HepG2 (cell line): ENCODE results near the gene SLC25A19. TPM values are rescaled to one million over a fixed set of nuclear protein-coding genes. Genes with fewer than 3 reads are reported as not detected.
A peak's percentile ranks its signal among the peaks of the same experiment; 100 is the strongest.

Experiments used
- ATAC-seq: fragments of 200-7000 bp; cut with Tn5 transposase; 3 replicates; pipeline ENCODE4 v1.9.1; 2020; ENCODE audit warnings: mild to moderate bottlenecking, moderate library complexity
- BruUV-seq: library from RNA; stranded (reverse); fragments of 400-500 nt; replicated peaks from 2 replicates; lab custom pipeline; 2021; lab: Mats Ljungman, UMichigan
- CTCF ChIA-PET: fragments of 300-600 bp; formaldehyde crosslinking; extraction: SDS; loops from one replicate; lab custom pipeline; 2021; ENCODE audit warnings: low total read pairs, inconsistent platforms, low intra/inter-chr PET ratio; lab: Yijun Ruan, JAX
- POLR2A ChIA-PET: fragments of 350-600 bp; sonication (Branson Sonifier 250); formaldehyde crosslinking; loops from one replicate; lab custom pipeline; 2020; ENCODE audit warnings: antibody characterized with exemption, inconsistent platforms; lab: Yijun Ruan, JAX
- DNase-seq: peaks from one replicate; pipeline ENCODE4 v3.0.0-alpha.2; 2015; ENCODE audit warnings: low spot score
- FAIRE-seq: peaks from 3 replicates; lab custom pipeline; 2011; peaks lifted over from hg19 to GRCh38; lab: Jason Lieb, UNC
- H2AFZ ChIP-seq: one replicate; pipeline ENCODE4 v1.6.1; 2011; ENCODE audit warnings: low read length, inconsistent platforms
- H3K27ac ChIP-seq: fragments of 300-600 bp; 3 replicates; pipeline ENCODE4 v1.8.0; 2011; ENCODE audit warnings: mixed run types, mild to moderate bottlenecking, mixed read lengths, low read length, inconsistent platforms; ENCODE audit not compliant: insufficient read depth; ENCODE audit errors: extremely low read length
- H3K27me3 ChIP-seq, 2 experiments: fragments of 200-600 bp in 1 of 2; 2 replicates in 1 of 2; 3 replicates in 1 of 2; pipeline versions ENCODE4 v1.6.0 to v1.8.0; 2011; ENCODE audit warnings: low read length in 2 of 2, mild to moderate bottlenecking in 2 of 2, moderate library complexity in 2 of 2, inconsistent platforms in 1 of 2; ENCODE audit not compliant: insufficient read depth in 2 of 2, control insufficient read depth in 1 of 2
- H3K36me3 ChIP-seq, 2 experiments: fragments of 200-600 bp in 1 of 2; replicated peaks in 1 of 2; 2 replicates in 1 of 2; 3 replicates in 1 of 2; pipeline versions ENCODE4 v1.5.1 to v1.8.0; 2011; ENCODE audit warnings: low read length in 2 of 2, inconsistent platforms in 1 of 2; ENCODE audit not compliant: insufficient read depth in 2 of 2, control insufficient read depth in 1 of 2
- H3K4me1 ChIP-seq: 2 replicates; pipeline ENCODE4 v1.5.1; 2012; ENCODE audit warnings: low read length, inconsistent platforms; ENCODE audit not compliant: insufficient read depth
- H3K4me2 ChIP-seq: 2 replicates; pipeline ENCODE4 v1.6.0; 2011; ENCODE audit warnings: low read depth, low read length, inconsistent platforms
- H3K4me3 ChIP-seq, 3 experiments: fragments of 200-600 bp in 1 of 3; sonication (generic), shearing (Covaris generic) in 1 of 3; replicated peaks in 1 of 3; 2 replicates each; pipeline ENCODE4 v1.5.1; 2011 to 2016; ENCODE audit warnings: low read length in 3 of 3, inconsistent platforms in 2 of 3, low read depth in 2 of 3, mild to moderate bottlenecking in 2 of 3, control low read depth in 1 of 3, mixed read lengths in 1 of 3; ENCODE audit not compliant: insufficient read depth in 1 of 3
- H3K79me2 ChIP-seq: one replicate; pipeline ENCODE4 v1.6.1; 2011; ENCODE audit warnings: low read length, inconsistent platforms; ENCODE audit not compliant: insufficient read depth
- H3K9ac ChIP-seq: 2 replicates; pipeline ENCODE4 v1.6.0; 2011; ENCODE audit warnings: mild to moderate bottlenecking, low read depth, low read length, inconsistent platforms; ENCODE audit not compliant: insufficient read depth
- H3K9me3 ChIP-seq: 2 replicates; pipeline ENCODE4 v1.5.1; 2012; ENCODE audit warnings: mild to moderate bottlenecking, low read length
- H4K20me1 ChIP-seq: 2 replicates; pipeline ENCODE4 v1.6.0; 2011; ENCODE audit warnings: inconsistent platforms, mild to moderate bottlenecking, low read length, moderate library complexity; ENCODE audit not compliant: insufficient read depth
- AGO2 ChIP-seq: fragments of 200-400 bp; formaldehyde crosslinking; optimal IDR thresholded peaks from 2 replicates; pipeline ENCODE3; 2017; ENCODE audit warnings: mild to moderate bottlenecking, low read depth, low read length, moderate library complexity
- DZIP1 ChIP-seq: sonication (generic); formaldehyde crosslinking; IDR thresholded peaks from 2 replicates; pipeline ENCODE4 v1.5.0; 2020; ENCODE audit warnings: mild to moderate bottlenecking, missing genetic modification reagents
- ISX ChIP-seq: sonication (generic); formaldehyde crosslinking; conservative IDR thresholded peaks from 2 replicates; pipeline ENCODE4 v1.5.0; 2020; ENCODE audit warnings: missing genetic modification reagents
- RBM22 ChIP-seq: fragments of 200-400 bp; formaldehyde crosslinking; optimal IDR thresholded peaks from 2 replicates; pipeline ENCODE3; 2017; ENCODE audit warnings: mild to moderate bottlenecking, low read length, moderate library complexity
- ZNF280B ChIP-seq: sonication (generic); formaldehyde crosslinking; IDR thresholded peaks from 2 replicates; pipeline ENCODE4 v1.5.0; 2020; ENCODE audit warnings: missing genetic modification reagents, mild to moderate bottlenecking, borderline replicate concordance
- ZNF543 ChIP-seq: sonication (generic); formaldehyde crosslinking; IDR thresholded peaks from 2 replicates; pipeline ENCODE4 v1.4.0; 2020; ENCODE audit warnings: mild to moderate bottlenecking, missing genetic modification reagents
- ZNF607 ChIP-seq: sonication (generic); formaldehyde crosslinking; IDR thresholded peaks from 2 replicates; pipeline ENCODE4 v1.5.1; 2020; ENCODE audit warnings: missing genetic modification reagents, mild to moderate bottlenecking, borderline replicate concordance
- WGBS: methylation state at CpG from one replicate; pipeline ENCODE4 v1.1.6; 2017; ENCODE audit warnings: low lambda C conversion rate; 5-methylcytosine and 5-hydroxymethylcytosine counted together
- in situ Hi-C: cut with HindIII; loops from 2 replicates; pipeline ENCODE4 v1.10.0; 2017; ENCODE audit warnings: low pct_unique_long_range_greater_than_20kb; ENCODE audit not compliant: extremely low pct_ligation_motif_present
- intact Hi-C: fragments of 100-400 bp; cut with micrococcal nuclease; formaldehyde crosslinking; loops from one replicate; pipeline ENCODE4 v1.10.0; 2022; ENCODE audit not compliant: unreplicated experiment
- polyA plus RNA-seq, 8 experiments: library from polyadenylated mRNA; depleted of rRNA in 3 of 8; stranded (reverse) in 7 of 8; unstranded in 1 of 8; fragments of >200 nt; fragmentation: Illumina TruSeq in 4 of 8; extraction: Trizol in 4 of 8; gene quantifications; 2 replicates each; pipeline versions ENCODE4 v1.2.1 to v1.2.3, GENCODE V29; 2011 to 2016; ENCODE audit warnings: low read depth in 4 of 8, missing spikeins in 1 of 8, mixed read lengths in 1 of 8; ENCODE audit not compliant: insufficient read depth in 1 of 8
- total RNA-seq, 5 experiments: library from RNA; depleted of rRNA; stranded (reverse); fragments of >200 nt; fragmentation: Illumina TruSeq; extraction: Trizol; gene quantifications; 2 replicates each; pipeline ENCODE4 v1.2.3, GENCODE V29; 2016; ENCODE audit warnings: low read depth in 1 of 5

SLC25A19 gene
- total and polyA plus RNA-seq, 2 of the 13 experiments (the other 11 are each of a cell fraction or from before 2014, with no cell fraction given) = 24.4 to 41.4 TPM

GRCh38 chr17:75265614-75266315, 23.5 kb downstream of the SLC25A19 start:
- intact Hi-C loops = no loop called here
- WGBS = 95% methylated on average over 17 of the region's 17 CpGs
- no peak for FAIRE-seq
- H3K4me2 ChIP-seq = no peak overlapping the region
- H3K4me3 ChIP-seq = no peak overlapping the region
- TF ChIP-seq ISX = no peak
- TF ChIP-seq ZNF607 = no peak
- TF ChIP-seq ZNF543 (CRISPR knock-in tag) = no peak
- TF ChIP-seq AGO2 = peak; percentile 61
- TF ChIP-seq DZIP1 (CRISPR knock-in tag) = 0 out of 2 replicates have a peak, but pooled peaks have one; percentile 51
- 0 out of 2 replicates have a peak, but pooled peaks have one; percentile 32 for TF ChIP-seq ZNF280B (CRISPR knock-in tag)
- peak; percentile 30 for TF ChIP-seq RBM22
- TF ChIP-seq, all 625 proteins: peak for 4
- Histone ChIP-seq H3K9ac (no peak overlapping the region), H3K27ac (no peak overlapping the region), H3K4me1 (peaks cover 46% of the 10 kb centered on the region), H3K36me3 (peaks cover 13 to 29% of the 10 kb centered on the region in 2 experiments), H3K9me3 (no peaks in the 10 kb centered on the region), H3K79me2 (peaks cover 25% of the 10 kb centered on the region), H4K20me1 (no peaks in the 10 kb centered on the region), H2AFZ (no peak overlapping the region), H3K27me3 (no peaks in the 10 kb centered on the region; a peak in 1 of 5 replicates)
- BruUV-seq = no TSS peak
- DNase-seq (no peak), ATAC-seq (no peak)
- POLR2A ChIA-PET = interaction anchor here (2.8 kb wide), 1 partner anchor 140 kb away, joined by 13 read pairs; the partner anchor contains the start of gene GRB2
- in situ Hi-C loops = loop anchor here (5.0 kb wide), 1 partner anchor 147 kb away; no protein-coding TSS in a partner anchor
- CTCF ChIA-PET = no interaction called here
